GM19468 (cell line): ENCODE data around the gene RHBDF1.

Experiments
- ATAC-seq: cut with Tn5 transposase; IDR thresholded peaks from one replicate; pipeline ENCODE4 v1.9.1; 2021; ENCODE audit warnings: mild to moderate bottlenecking, moderate library complexity, moderate number of reproducible peaks; ENCODE audit not compliant: unreplicated experiment; ENCODE audit errors: extremely low read depth

RHBDF1 gene

GRCh38 chr16:76535-77272 lies 4.3 kb upstream of the RHBDF1 start:
- ATAC-seq = no peak

DNA sequence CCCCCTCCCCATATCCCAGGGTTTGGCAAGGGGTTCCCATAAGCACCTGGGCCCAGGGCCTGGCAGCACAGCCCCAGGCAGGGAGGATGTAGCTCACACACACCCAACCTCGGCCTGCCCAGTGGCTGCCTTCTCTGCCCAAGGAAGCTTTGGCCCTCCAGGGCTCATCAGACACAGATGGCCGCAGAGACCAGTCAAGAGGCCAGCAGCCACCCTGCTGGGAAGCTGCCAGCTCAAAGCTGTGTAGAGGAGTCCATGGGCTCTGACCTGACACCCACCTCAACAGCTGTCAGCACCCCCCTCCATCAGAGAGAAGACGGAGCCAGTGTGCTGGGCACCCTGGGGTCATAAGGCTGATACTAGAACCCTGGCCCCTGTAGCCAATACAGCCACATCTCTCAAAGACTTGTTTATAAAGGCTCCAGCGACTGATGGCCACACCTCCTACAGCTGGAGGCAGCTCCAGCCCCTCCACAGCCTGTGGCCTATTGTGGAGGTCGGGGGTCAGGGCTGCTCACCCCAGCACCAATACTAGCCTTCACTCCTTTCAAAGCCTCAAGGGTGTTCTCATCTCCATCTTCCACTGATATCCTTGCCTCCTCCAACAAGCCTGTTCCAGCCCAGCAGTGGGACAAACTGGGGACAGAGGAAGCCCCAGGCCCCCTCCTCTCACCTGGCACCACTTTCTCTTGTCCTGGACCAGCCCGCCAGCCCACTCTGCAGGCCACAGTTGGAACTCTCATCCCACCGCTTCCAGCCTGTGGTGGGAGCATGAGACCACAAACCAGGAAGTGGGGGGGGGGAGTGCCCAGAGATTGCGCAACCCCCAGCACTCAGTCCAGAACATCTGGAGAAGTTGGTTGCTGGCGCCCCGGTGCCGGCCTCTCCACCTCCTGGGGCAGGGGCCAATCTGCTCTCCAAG lies 3.4 kb upstream of the RHBDF1 start:
- no peak for ATAC-seq

DNA sequence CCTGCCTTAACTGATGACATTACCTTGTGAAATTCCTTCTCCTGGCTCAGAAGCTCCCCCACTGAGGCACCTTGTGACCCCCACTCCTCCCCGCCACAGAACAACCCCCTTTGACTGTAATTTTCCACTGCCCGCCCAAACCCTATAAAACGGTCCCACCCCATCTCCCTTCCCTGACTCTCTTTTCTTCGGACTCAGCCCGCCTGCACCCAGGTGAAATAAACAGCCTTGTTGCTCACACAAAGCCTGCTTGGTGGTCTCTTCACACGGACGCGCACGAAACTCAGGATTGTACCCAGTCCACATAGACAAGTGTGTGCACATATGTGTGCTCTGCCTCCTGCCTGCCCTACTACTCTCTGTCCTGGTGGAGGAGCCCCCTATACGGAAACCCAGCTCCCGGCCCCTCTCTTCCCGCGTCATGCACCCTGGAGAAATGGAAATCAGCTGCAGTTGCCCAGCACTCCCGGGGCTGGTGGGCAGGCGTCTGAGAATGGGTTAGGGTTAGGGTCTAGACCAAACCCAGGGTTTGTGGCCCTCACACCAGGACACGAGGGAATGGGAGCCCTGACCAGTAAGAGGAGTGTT lies 2.4 kb upstream of the RHBDF1 start:
- ATAC-seq = no peak

GRCh38 chr16:74051-74746 lies 1.8 kb upstream of the RHBDF1 start:
- ATAC-seq = no peak

- no peak for ATAC-seq
These were observed 660 bp downstream of the RHBDF1 start for GRCh38 chr16:71540-72401.

GRCh38 chr16:71210-71539 lies 1.3 kb downstream of the RHBDF1 start:
- ATAC-seq = no peak

GRCh38 chr16:69181-69580 lies 3.2 kb downstream of the RHBDF1 start:
- ATAC-seq = no peak

DNA sequence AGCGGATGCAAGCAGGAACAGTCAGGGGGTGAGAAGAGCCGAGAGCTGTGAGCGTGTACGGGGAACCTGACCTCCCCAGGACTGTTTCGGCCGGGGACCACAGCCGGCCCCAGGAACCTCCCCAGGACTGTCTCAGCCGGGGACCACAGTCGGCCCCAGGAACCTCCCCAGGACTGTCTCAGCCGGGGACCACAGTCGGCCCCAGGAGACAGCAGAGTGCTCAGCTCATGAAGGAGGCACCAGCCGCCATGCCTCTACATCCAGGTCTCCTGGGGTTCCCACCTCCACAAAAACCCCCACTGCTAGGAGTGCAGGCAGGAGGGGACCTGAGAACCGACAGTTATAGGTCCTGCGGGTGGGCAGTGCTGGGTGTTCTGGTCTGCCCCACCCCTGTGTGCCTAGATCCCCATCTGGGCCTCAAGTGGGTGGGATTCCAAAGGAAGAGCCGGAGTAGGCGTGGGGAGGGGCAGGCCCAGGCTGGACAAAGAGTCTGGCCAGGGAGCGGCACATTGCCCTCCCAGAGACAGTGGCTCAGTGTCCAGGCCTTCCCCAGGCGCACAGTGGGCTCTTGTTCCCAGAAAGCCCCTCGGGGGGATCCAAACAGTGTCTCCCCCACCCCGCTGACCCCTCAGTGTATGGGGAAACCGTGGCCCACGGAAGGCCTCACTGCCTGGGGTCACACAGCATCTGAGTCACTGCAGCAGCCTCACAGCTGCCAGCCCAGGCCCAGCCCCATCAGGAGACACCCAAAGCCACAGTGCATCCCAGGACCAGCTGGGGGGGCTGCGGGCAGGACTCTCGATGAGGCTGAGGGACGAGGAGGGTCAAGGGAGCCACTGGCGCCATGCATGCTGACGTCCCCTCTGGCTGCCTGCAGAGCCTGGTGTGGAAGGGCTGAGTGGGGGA lies 4.3 kb downstream of the RHBDF1 start:
- ATAC-seq = no peak

- ATAC-seq = no peak
These were observed 5.1 kb downstream of the RHBDF1 start for GRCh38 chr16:67183-67791.

- no peak for ATAC-seq
These were observed 5.9 kb downstream of the RHBDF1 start for GRCh38 chr16:66309-67182.

- ATAC-seq = no peak
These were observed 6.7 kb downstream of the RHBDF1 start for GRCh38 chr16:65745-66144.

- no peak for ATAC-seq
These were observed 7.5 kb downstream of the RHBDF1 start for GRCh38 chr16:64914-65255.

GRCh38 chr16:63998-64913 lies 8.2 kb downstream of the RHBDF1 start:
- ATAC-seq = no peak

- ATAC-seq = no peak
These were observed 9.0 kb downstream of the RHBDF1 start for GRCh38 chr16:63466-63865.

GRCh38 chr16:62968-63391 lies 9.5 kb downstream of the RHBDF1 start:
- ATAC-seq = no peak

DNA sequence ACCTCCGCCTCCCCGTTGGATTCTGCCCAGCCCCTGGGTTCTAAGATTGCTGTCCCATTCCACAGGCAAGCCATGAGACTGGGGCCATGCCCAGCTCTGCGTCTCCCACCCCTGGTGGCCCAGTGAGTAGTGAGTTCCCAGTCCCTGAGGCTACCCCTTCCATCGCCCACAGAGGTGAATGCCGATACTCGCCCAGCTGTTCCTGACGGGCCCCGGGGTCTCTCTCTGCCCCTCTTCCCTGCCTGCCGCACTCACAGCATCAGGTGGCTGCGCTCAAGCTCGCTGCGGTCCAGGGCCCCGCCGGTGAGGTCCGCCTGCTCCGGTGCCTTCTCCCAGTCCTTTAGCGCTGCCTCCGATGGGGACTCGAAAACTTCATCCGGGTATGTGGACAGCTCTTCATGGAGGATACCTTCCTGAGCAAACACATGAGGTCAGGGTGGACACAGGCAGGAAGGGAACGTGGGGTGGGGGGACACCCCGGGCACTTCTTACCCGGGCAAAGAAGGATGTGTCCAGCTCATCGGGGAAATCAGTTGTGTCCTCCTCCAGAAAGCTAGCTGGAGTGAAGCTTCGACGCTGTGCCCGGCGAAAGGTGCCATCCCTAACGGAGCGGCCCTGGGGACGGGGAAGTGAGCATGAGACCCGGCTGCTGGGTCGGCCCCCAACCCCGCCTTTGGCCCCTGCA lies 10.0 kb downstream of the RHBDF1 start:
- ATAC-seq = no peak
